HUES6 (cell line): ENCODE results near the gene AZIN2.
"Not testable (repeated sequence)": the region's sequence is repeated elsewhere in the genome, so short reads cannot be mapped to it uniquely, and the experiment has no call there.

Experiments used
- H3K27ac ChIP-seq: 2 replicates; pipeline ENCODE4 v1.7.0; 2013; ENCODE audit warnings: low read depth, mild to moderate bottlenecking, low read length, inconsistent platforms
- H3K27me3 ChIP-seq: 2 replicates; pipeline ENCODE4 v1.6.1; 2013; ENCODE audit warnings: low read length; ENCODE audit not compliant: control insufficient read depth, insufficient read depth
- H3K36me3 ChIP-seq: 2 replicates; pipeline ENCODE4 v1.6.1; 2013; ENCODE audit warnings: low read length; ENCODE audit not compliant: control insufficient read depth, insufficient read depth
- H3K4me1 ChIP-seq: 2 replicates; pipeline ENCODE4 v1.6.1; 2013; ENCODE audit warnings: low read length; ENCODE audit not compliant: control insufficient read depth, insufficient read depth
- H3K4me3 ChIP-seq: 2 replicates; pipeline ENCODE4 v1.5.1; 2013; ENCODE audit warnings: low read depth, low read length
- H3K9ac ChIP-seq: one replicate; pipeline ENCODE4 v1.6.1; 2013; ENCODE audit warnings: mild to moderate bottlenecking, low read length
- H3K9me3 ChIP-seq: 2 replicates; pipeline ENCODE4 v1.6.1; 2013; ENCODE audit warnings: low read depth, low read length; ENCODE audit not compliant: control insufficient read depth, insufficient read depth

AZIN2 gene

GRCh38 chr1:33060579-33061083 lies 20.3 kb upstream of the AZIN2 start:
- H3K9me3 ChIP-seq, result peaks cover 48% of the 10 kb centered on the region
- no peak overlapping the region for H3K27ac ChIP-seq
- no peak overlapping the region for H3K4me3 ChIP-seq
- no peaks in the 10 kb centered on the region for H3K27me3 ChIP-seq
- no peaks in the 10 kb centered on the region for H3K36me3 ChIP-seq
- H3K9ac ChIP-seq, result no peak overlapping the region
- no peaks in the 10 kb centered on the region for H3K4me1 ChIP-seq

- Histone ChIP-seq H3K27me3 (no peaks in the 10 kb centered on the region), H3K9ac (no peak overlapping the region), H3K27ac (no peak overlapping the region), H3K4me1 (no peaks in the 10 kb centered on the region), H3K36me3 (no peaks in the 10 kb centered on the region), H3K4me3 (no peak overlapping the region), H3K9me3 (peaks cover 54% of the 10 kb centered on the region)
Observed at GRCh38 chr1:33061834-33062233, 19.1 kb upstream of the AZIN2 start.

GRCh38 chr1:33064284-33064683 lies 16.7 kb upstream of the AZIN2 start:
- not testable (repeated sequence) for H3K4me3 ChIP-seq, H3K9ac ChIP-seq, H3K4me1 ChIP-seq, H3K27me3 ChIP-seq, H3K27ac ChIP-seq, H3K36me3 ChIP-seq
- H3K9me3 ChIP-seq, result peaks cover 51% of the 10 kb centered on the region

- Histone ChIP-seq H3K27ac (no peak overlapping the region), H3K27me3 (no peaks in the 10 kb centered on the region), H3K36me3 (no peaks in the 10 kb centered on the region), H3K4me3 (no peak overlapping the region), H3K4me1 (no peaks in the 10 kb centered on the region), H3K9ac (no peak overlapping the region), H3K9me3 (peaks cover 51% of the 10 kb centered on the region)
Observed at GRCh38 chr1:33065301-33065700, 15.7 kb upstream of the AZIN2 start.

- H3K36me3 ChIP-seq, H3K27me3 ChIP-seq, H3K4me1 ChIP-seq, H3K4me3 ChIP-seq, H3K27ac ChIP-seq, H3K9ac ChIP-seq: not testable (repeated sequence)
- H3K9me3 ChIP-seq, result peaks cover 45% of the 10 kb centered on the region
Observed at GRCh38 chr1:33066477-33066876, 14.5 kb upstream of the AZIN2 start.

- peaks cover 30% of the 10 kb centered on the region for H3K9me3 ChIP-seq
- H3K9ac ChIP-seq, H3K27me3 ChIP-seq, H3K27ac ChIP-seq, H3K4me1 ChIP-seq, H3K4me3 ChIP-seq, H3K36me3 ChIP-seq: not testable (repeated sequence)
Observed at GRCh38 chr1:33068108-33068507, 12.8 kb upstream of the AZIN2 start.

- no peak overlapping the region for H3K4me3 ChIP-seq
- H3K9ac ChIP-seq, result no peak overlapping the region
- H3K4me1 ChIP-seq, result no peaks in the 10 kb centered on the region
- no peaks in the 10 kb centered on the region for H3K27me3 ChIP-seq
- no peak overlapping the region for H3K27ac ChIP-seq
- H3K36me3 ChIP-seq, result no peaks in the 10 kb centered on the region
- peaks cover 6% of the 10 kb centered on the region for H3K9me3 ChIP-seq
Observed at GRCh38 chr1:33070628-33071027, 10.3 kb upstream of the AZIN2 start.

- Histone ChIP-seq H3K4me3 (no peak overlapping the region), H3K9me3 (no peaks in the 10 kb centered on the region), H3K27ac (no peak overlapping the region), H3K4me1 (no peaks in the 10 kb centered on the region), H3K9ac (no peak overlapping the region), H3K36me3 (no peaks in the 10 kb centered on the region), H3K27me3 (no peaks in the 10 kb centered on the region)
Observed at GRCh38 chr1:33072707-33073106, 8.2 kb upstream of the AZIN2 start.

GRCh38 chr1:33074193-33074945 lies 6.6 kb upstream of the AZIN2 start:
- no peaks in the 10 kb centered on the region for H3K4me1 ChIP-seq
- H3K36me3 ChIP-seq, result no peaks in the 10 kb centered on the region
- no peaks in the 10 kb centered on the region for H3K27me3 ChIP-seq
- H3K9me3 ChIP-seq, result no peaks in the 10 kb centered on the region
- no peak overlapping the region for H3K9ac ChIP-seq
- H3K4me3 ChIP-seq, result no peak overlapping the region
- no peak overlapping the region for H3K27ac ChIP-seq

GRCh38 chr1:33078030-33078591 lies 2.8 kb upstream of the AZIN2 start:
- Histone ChIP-seq H3K4me3 (no peak overlapping the region), H3K4me1 (no peaks in the 10 kb centered on the region), H3K9me3 (no peaks in the 10 kb centered on the region), H3K36me3 (no peaks in the 10 kb centered on the region), H3K9ac (no peak overlapping the region), H3K27me3 (peaks cover 21% of the 10 kb centered on the region), H3K27ac (no peak overlapping the region)

- H3K36me3 ChIP-seq, result no peaks in the 10 kb centered on the region
- no peak overlapping the region for H3K27ac ChIP-seq
- H3K9me3 ChIP-seq, result no peaks in the 10 kb centered on the region
- peak overlapping the region; percentile 25 for H3K9ac ChIP-seq
- peak overlapping the region; percentile 84 for H3K4me3 ChIP-seq
- H3K4me1 ChIP-seq, result no peaks in the 10 kb centered on the region
- peaks cover 35% of the 10 kb centered on the region for H3K27me3 ChIP-seq
Observed at GRCh38 chr1:33080373-33080772, 580 bp upstream of the AZIN2 start.
